ENCODE data around the gene ADAM12.

ADAM12 gene

DNA sequence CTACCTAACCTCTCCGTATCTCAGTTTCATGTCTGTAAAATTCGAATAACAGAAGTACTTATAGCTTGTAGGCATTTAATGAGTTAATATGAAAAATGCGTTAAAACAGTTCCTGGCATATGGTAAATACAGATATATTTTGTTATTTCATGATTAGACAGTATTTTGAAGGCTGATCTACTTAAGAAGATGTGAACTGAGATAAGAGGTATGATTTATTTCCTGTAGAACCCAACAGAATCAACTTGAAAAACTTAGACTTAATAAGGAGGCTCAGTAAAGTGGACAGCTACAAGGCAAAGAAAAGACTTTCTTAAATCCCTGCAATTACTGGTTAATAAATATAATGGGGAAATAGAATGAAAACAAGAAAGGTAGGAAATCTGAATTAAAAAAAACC is 388.6 kb downstream of the ADAM12 start:
- no peak for TF ChIP-seq ZNF785 (tag by site-specific recombination; IDR thresholded peaks at IDR 0.05)
- no peak for TF ChIP-seq ZNF521 (tag by site-specific recombination; IDR thresholded peaks at IDR 0.05)
- CTCF ChIA-PET = interaction anchor here (0.7 to 1.3 kb wide), 2 partner anchors 9 to 65 kb away, joined by 5 read pairs; no protein-coding TSS in a partner anchor
- Histone ChIP-seq H3K27ac (ENCODE audit: extremely low read depth, low read depth, low read length) (no peak overlapping the region), H3K9me3 (ENCODE audit: control insufficient read depth, insufficient read depth, low read depth, low read length) (no peaks in the 10 kb centered on the region), H3K36me3 (ENCODE audit: control insufficient read depth in 2 of 2, insufficient read depth in 1 of 2, low read length in 2 of 2) (no peaks in the 10 kb centered on the region), H3K4me3 (ENCODE audit: low read depth, low read length) (no peak overlapping the region), H3K4me1 (ENCODE audit: control insufficient read depth, insufficient read depth, low read length) (no peaks in the 10 kb centered on the region)
- POLR2A ChIA-PET = interaction anchor here (0.7 kb wide), 1 partner anchor 483 kb away, joined by 3 read pairs; no protein-coding TSS in a partner anchor

DNA sequence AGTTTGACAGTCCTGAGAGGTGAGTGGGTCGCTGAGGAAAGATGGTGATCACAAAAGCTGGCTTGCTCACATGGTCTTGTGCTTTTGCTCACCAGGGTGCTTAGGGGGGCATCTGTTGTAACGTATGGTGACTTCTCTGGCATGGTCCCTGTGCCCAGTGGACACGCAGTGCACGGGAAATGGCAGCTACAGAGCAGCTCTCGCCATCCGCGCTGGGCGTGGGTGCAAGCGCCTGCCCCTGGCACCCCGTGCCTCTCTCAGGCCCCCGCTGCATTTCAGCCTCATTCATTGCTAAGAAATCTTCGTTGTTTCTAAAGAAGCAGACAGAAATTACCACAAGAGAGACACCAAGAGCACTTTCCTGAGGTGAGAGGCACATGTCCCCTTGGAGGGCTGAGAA is 390.7 kb downstream of the ADAM12 start:
- POLR2A ChIA-PET = no interaction called here
- Histone ChIP-seq H3K4me3 (ENCODE audit: low read depth, low read length) (no peak overlapping the region), H3K4me1 (ENCODE audit: control insufficient read depth, insufficient read depth, low read length) (no peaks in the 10 kb centered on the region), H3K27ac (ENCODE audit: extremely low read depth, low read depth, low read length) (no peak overlapping the region), H3K9me3 (ENCODE audit: control insufficient read depth, insufficient read depth, low read depth, low read length) (no peaks in the 10 kb centered on the region), H3K36me3 (ENCODE audit: control insufficient read depth in 2 of 2, insufficient read depth in 1 of 2, low read length in 2 of 2) (no peaks in the 10 kb centered on the region)
- CTCF ChIA-PET = interaction anchor here (0.7 to 0.8 kb wide), 2 partner anchors 12 to 24 kb away, joined by 3 read pairs; no protein-coding TSS in a partner anchor
- TF ChIP-seq, protein P1, sequence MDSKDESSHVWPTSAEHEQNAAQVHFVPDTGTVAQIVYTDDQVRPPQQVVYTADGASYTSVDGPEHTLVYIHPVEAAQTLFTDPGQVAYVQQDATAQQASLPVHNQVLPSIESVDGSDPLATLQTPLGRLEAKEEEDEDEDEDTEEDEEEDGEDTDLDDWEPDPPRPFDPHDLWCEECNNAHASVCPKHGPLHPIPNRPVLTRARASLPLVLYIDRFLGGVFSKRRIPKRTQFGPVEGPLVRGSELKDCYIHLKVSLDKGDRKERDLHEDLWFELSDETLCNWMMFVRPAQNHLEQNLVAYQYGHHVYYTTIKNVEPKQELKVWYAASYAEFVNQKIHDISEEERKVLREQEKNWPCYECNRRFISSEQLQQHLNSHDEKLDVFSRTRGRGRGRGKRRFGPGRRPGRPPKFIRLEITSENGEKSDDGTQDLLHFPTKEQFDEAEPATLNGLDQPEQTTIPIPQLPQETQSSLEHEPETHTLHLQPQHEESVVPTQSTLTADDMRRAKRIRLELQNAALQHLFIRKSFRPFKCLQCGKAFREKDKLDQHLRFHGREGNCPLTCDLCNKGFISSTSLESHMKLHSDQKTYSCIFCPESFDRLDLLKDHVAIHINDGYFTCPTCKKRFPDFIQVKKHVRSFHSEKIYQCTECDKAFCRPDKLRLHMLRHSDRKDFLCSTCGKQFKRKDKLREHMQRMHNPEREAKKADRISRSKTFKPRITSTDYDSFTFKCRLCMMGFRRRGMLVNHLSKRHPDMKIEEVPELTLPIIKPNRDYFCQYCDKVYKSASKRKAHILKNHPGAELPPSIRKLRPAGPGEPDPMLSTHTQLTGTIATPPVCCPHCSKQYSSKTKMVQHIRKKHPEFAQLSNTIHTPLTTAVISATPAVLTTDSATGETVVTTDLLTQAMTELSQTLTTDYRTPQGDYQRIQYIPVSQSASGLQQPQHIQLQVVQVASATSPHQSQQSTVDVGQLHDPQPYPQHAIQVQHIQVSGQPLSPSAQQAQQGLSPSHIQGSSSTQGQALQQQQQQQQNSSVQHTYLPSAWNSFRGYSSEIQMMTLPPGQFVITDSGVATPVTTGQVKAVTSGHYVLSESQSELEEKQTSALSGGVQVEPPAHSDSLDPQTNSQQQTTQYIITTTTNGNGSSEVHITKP (tag by site-specific recombination; IDR thresholded peaks at IDR 0.05) = no peak
- TF ChIP-seq ZNF660 (tag by site-specific recombination; IDR thresholded peaks at IDR 0.05) = no peak
- no peak for TF ChIP-seq GLIS1 (tag by site-specific recombination; IDR thresholded peaks at IDR 0.05)
- no peak for TF ChIP-seq HOXD13 (CRISPR knock-in tag; IDR thresholded peaks at IDR 0.05; ENCODE audit: borderline replicate concordance)
- TF ChIP-seq OVOL3 (tag by site-specific recombination; IDR thresholded peaks at IDR 0.05) = no peak
- TF ChIP-seq ZNF16 (tag by site-specific recombination; IDR thresholded peaks at IDR 0.05; ENCODE audit: low read depth) = no peak
- TF ChIP-seq ZNF24 (tag by site-specific recombination; IDR thresholded peaks at IDR 0.05) = no peak
- TF ChIP-seq ZBTB17 (tag by site-specific recombination; IDR thresholded peaks at IDR 0.05) = no peak
- no peak for TF ChIP-seq ZNF157 (tag by site-specific recombination; IDR thresholded peaks at IDR 0.05)
- TF ChIP-seq KLF7 (tag by site-specific recombination; IDR thresholded peaks at IDR 0.05; ENCODE audit: borderline replicate concordance) = no peak
- TF ChIP-seq HOXC10 (CRISPR knock-in tag; IDR thresholded peaks at IDR 0.05) = no peak

DNA sequence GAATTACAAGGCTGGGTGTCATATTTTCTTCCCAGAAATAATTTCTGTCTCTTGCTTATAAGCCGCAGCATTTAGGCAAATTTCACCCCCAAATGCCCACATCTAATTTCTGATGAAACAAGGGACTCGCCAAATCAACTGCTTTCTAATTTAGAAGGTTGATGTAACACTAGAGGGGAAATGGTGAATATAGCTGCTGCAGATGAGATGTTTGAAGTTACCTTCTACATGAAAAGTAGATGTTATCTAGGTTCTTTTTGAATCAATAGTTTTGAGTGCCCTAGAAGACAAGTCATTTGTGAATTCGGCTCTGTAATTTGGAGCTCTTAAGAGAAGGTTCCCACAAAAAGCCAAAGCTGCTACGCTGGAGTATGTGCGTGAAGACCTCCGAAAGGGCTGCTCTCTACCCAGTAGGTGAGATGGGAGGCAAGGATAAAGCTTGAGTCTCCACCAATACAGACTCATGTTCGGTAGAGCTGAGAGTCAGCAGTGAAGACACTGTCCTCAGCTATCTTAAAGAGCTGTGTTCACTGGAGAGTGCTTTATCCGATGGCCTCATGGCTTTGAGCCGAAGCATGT is 392.5 kb downstream of the ADAM12 start:
- H3K36me3 ChIP-seq (ENCODE audit: control insufficient read depth in 2 of 2, insufficient read depth in 1 of 2, low read length in 2 of 2) = no peaks in the 10 kb centered on the region
- POLR2A ChIA-PET = no interaction called here
- no peak for TF ChIP-seq ZBTB8A (tag by site-specific recombination; IDR thresholded peaks at IDR 0.05)
- no peak for TF ChIP-seq ZBTB7A (tag by site-specific recombination; IDR thresholded peaks at IDR 0.05; ENCODE audit: low read depth)
- H3K4me1 ChIP-seq (ENCODE audit: control insufficient read depth, insufficient read depth, low read length) = no peaks in the 10 kb centered on the region
- H3K9me3 ChIP-seq (ENCODE audit: control insufficient read depth, insufficient read depth, low read depth, low read length) = no peaks in the 10 kb centered on the region
- no peak overlapping the region for H3K27ac ChIP-seq (ENCODE audit: extremely low read depth, low read depth, low read length)
- CTCF ChIA-PET = interaction anchor here (0.7 to 0.8 kb wide), 2 partner anchors 13 to 508 kb away, joined by 3 read pairs; no protein-coding TSS in a partner anchor
- H3K4me3 ChIP-seq (ENCODE audit: low read depth, low read length) = no peak overlapping the region

DNA sequence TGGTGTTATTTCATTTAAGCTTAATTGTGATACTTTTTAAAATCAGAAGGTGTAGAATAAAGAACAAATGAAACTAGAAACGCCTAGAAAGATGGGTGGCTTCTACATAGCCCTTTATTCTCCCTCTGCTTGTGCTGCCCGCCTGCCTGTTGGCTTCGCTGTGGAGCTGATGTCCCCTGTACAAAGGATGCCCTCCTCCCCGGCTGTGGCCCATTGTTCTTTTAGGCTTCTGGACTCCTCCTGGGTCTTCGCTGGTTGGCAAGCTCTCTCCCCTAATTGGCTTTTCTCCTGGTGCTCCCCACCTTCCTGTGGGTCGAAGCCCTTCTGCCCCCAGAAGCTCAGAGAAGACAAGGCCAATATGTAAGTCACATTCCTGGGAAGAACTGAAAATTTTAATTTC is 393.7 kb downstream of the ADAM12 start:
- POLR2A ChIA-PET = no interaction called here
- Histone ChIP-seq H3K36me3 (ENCODE audit: control insufficient read depth in 2 of 2, insufficient read depth in 1 of 2, low read length in 2 of 2) (no peaks in the 10 kb centered on the region), H3K4me3 (ENCODE audit: low read depth, low read length) (no peak overlapping the region), H3K9me3 (ENCODE audit: control insufficient read depth, insufficient read depth, low read depth, low read length) (no peaks in the 10 kb centered on the region), H3K27ac (ENCODE audit: extremely low read depth, low read depth, low read length) (no peak overlapping the region), H3K4me1 (ENCODE audit: control insufficient read depth, insufficient read depth, low read length) (no peaks in the 10 kb centered on the region)
- CTCF ChIA-PET = interaction anchor here (0.5 kb wide), 2 partner anchors 43 to 422 kb away, joined by 3 to 6 read pairs; no protein-coding TSS in a partner anchor
- TF ChIP-seq, protein P2, sequence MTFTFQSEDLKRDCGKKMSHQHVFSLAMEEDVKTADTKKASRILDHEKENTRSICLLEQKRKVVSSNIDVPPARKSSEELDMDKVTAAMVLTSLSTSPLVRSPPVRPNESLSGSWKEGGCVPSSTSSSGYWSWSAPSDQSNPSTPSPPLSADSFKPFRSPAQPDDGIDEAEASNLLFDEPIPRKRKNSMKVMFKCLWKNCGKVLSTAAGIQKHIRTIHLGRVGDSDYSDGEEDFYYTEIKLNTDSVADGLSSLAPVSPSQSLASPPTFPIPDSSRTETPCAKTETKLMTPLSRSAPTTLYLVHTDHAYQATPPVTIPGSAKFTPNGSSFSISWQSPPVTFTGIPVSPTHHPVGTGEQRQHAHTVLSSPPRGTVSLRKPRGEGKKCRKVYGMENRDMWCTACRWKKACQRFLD (tag by site-specific recombination; IDR thresholded peaks at IDR 0.05) = no peak
- TF ChIP-seq ZSCAN16 (tag by site-specific recombination; IDR thresholded peaks at IDR 0.05) = no peak
- TF ChIP-seq KLF8 (tag by site-specific recombination; IDR thresholded peaks at IDR 0.05) = no peak
- TF ChIP-seq, protein P3, sequence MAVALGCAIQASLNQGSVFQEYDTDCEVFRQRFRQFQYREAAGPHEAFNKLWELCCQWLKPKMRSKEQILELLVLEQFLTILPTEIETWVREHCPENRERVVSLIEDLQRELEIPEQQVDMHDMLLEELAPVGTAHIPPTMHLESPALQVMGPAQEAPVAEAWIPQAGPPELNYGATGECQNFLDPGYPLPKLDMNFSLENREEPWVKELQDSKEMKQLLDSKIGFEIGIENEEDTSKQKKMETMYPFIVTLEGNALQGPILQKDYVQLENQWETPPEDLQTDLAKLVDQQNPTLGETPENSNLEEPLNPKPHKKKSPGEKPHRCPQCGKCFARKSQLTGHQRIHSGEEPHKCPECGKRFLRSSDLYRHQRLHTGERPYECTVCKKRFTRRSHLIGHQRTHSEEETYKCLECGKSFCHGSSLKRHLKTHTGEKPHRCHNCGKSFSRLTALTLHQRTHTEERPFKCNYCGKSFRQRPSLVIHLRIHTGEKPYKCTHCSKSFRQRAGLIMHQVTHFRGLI (tag by site-specific recombination; IDR thresholded peaks at IDR 0.05) = no peak
- TF ChIP-seq ZNF830 (tag by site-specific recombination; IDR thresholded peaks at IDR 0.05; ENCODE audit: low read depth) = no peak
